C4-2B (cell line): ENCODE results near the gene SLC13A4.
A peak's percentile ranks its signal among the peaks of the same experiment; 100 is the strongest.

ENCODE experiments used
- CTCF ChIP-seq: fragments of 450-650 bp; conservative IDR thresholded peaks from 2 replicates; pipeline ENCODE4 v1.5.1; 2017; ENCODE audit warnings: mild to moderate bottlenecking
- ZFX ChIP-seq: fragments of 450-650 bp; IDR thresholded peaks from 2 replicates; pipeline ENCODE4 v1.6.1; 2017

GRCh38 chr7:135710417-135711138, 17.4 kb downstream of the SLC13A4 start:
- TF ChIP-seq CTCF (peak; percentile 95), ZFX (no peak)
